Daoy (cell line): ENCODE results near the gene DGKI. TPM values are rescaled to one million over a fixed set of nuclear protein-coding genes. Genes with fewer than 3 reads are reported as not detected.
A peak's percentile ranks its signal among the peaks of the same experiment; 100 is the strongest.

Experiments
- DNase-seq: peaks from one replicate; pipeline ENCODE4 v3.0.0-alpha.2; 2015; ENCODE audit warnings: low read depth
- total RNA-seq: library from RNA; depleted of rRNA; stranded (reverse); fragments of >200 nt; shearing (Covaris generic); gene quantifications from 2 replicates; pipeline ENCODE4 v1.2.3, GENCODE V29; 2014

Gene DGKI
- total RNA-seq, 1 experiment from 2014 or later, result 29.9 TPM

DNA sequence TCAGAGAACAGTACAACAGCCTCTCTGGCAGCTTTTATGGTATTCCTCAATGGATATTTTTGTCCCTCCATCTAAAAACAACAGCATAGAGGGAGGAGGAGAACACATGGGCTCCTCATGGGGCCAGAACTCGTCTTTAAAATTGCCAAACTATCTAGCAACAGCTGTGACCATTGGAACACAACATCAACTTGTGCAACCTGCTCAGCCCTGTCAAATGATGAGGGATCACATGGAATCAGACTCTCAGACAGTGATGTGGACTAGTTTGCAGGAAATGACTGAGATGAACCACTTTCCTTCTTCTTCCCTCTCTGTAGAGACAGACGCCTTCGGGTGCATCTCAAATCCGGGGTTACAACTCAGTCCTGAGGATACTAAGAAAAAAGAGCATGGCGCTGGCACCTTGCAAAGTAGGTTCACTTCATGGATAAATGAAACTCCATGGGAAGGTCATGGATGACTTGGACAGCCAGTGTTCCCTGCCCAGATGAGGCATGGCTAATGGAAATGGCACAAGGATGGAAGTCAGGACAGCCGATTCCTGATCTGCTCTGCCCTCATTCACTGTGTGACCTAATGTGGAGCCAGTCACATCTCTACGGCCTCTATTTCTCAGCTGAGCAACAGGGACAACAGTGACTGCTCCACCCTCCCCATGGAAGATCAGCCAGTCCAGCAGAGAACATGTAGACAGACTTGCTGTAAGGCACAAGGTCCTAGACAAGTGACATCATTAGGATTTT lies 24.6 kb upstream of the DGKI start:
- DNase-seq, result no peak

DNA sequence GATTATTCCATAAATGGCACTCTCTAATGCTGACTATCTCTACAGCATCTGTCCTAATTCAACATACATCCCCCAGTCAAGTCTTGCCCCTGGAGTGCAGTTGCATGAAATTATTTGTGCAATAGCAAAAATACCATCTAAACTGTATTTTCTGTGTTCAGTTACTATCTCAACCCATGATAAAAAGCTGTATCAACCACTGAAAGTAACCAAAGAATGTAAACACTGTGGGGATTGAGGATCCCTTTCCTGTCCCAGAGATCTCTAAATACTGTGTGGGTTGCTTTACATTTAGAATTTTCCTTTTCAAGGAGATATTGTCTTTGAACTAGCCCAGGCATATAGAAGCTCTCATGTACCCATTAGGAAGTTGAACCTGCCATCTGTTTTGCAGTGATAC lies 23.9 kb upstream of the DGKI start:
- no peak for DNase-seq

- no peak for DNase-seq
These were observed 23.3 kb upstream of the DGKI start for GRCh38 chr7:137870078-137870477.

DNA sequence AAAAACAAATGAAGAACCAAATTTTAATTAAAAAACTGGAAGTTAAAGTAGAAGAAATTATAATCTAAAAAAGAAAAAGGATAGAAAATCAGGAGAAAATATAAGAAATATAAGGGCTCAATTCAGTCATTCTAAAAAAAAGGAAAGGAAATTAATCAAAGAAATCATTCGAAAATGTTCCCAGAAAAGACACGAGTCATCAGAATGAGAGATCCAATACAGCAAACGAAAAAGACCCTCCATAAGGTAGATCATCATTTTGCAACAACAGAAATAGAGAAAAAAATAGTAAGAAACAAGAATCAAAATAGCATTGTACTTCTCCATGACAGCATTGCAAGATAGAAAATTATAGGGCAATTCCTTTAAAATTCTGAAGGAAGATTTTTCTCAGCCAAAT lies 22.5 kb upstream of the DGKI start:
- DNase-seq, result no peak

GRCh38 chr7:137867289-137867688 lies 20.5 kb upstream of the DGKI start:
- no peak for DNase-seq

- no peak for DNase-seq
These were observed 19.0 kb upstream of the DGKI start for GRCh38 chr7:137865764-137866163.

- no peak for DNase-seq
These were observed 16.2 kb upstream of the DGKI start for GRCh38 chr7:137862964-137863363.

DNA sequence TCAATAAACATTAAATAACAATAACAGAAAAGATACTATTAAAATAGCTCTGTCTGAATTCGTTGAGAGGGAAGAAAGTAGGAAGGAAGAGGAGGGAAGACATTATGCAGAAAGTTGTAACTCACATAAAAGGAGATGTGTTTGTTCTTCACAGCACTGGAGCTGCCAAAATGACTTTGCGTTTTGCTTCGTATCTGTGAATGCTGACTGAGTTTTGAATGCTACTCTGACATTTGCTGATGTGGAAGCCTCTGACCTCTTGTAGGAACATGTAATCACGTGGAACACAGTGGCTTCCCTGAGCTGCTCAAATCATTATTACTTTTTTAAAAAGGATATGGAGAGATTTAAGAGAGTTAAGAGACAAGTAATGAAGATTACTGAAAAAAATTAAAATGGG lies 15.6 kb upstream of the DGKI start:
- no peak for DNase-seq

DNA sequence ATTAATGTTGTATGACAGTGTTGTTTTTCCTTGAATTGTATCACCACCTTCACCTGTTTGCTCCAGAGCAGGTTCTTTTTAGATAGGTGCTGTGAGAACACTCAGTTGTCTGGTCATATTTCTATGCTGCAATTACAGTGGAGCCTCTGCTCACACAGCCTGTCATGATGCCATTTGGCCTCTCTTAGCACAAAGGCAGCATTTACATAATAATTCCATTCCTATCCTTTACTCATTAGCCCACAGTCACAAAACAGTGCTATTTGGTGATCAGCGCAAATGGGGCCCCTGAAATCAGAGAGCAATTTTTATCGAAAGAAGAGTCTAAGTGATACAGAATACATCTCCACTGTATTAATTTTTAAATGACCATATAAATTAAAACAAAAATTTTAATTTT lies 13.8 kb upstream of the DGKI start:
- no peak for DNase-seq

DNA sequence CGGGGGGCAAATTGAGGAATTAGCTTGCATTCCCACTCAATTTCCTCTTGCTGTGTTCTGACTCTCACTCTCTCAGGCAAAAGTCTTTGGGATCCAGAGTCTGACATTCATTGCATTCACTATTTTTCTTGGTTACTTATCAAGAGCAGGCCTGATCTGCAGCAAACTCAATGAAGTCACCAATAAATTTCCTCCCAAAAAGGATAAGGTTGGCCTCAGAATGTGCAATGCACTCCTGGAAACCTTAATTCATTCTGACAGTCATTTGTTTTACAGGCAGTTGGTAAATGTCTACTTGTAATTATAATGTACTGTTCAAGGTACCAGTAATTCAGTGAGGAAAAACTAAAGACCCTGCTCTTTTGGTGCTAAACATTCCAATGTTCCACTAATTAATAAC lies 6.3 kb upstream of the DGKI start:
- DNase-seq, result no peak

DNA sequence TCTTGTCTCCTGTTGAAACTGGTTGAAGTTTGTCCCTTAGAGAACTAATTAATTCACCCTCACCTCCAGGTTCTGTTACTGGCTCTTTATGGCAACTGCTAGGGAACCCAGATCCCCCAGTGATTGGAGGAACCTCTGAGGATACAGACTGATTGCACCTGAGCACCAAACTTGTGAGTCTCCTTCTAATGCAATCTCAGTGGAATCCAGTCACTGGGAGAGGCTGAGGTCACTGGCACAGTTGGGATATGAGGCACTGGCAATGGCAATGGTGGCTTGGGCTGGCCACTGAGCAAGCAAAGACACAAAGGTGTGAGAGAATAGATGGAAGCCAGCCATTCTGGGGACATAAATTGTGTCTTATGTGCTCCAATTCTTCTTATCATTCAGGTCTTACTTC lies 5.3 kb upstream of the DGKI start:
- no peak for DNase-seq

- DNase-seq, result no peak
These were observed 4.5 kb upstream of the DGKI start for GRCh38 chr7:137850972-137851945.

DNA sequence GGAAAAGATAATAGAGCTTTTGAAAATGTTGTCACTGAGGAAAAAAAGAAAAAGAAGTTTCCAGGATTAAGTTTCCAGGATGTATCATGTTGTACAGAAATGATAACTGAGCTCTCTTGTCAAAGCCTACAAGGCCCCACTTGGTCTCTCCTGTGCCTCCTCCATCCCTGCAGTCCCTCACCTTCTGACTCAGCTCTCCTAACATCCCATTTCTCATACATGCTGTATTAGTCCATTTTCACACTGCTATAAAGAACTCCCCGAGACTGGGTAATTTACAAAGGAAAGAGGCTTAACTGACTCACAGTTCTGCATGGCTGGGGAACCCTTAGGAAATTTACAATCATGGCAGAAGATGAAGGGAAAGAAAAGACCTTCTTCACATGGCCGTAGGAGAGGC lies 3.8 kb upstream of the DGKI start:
- peak; percentile 13 for DNase-seq

DNA sequence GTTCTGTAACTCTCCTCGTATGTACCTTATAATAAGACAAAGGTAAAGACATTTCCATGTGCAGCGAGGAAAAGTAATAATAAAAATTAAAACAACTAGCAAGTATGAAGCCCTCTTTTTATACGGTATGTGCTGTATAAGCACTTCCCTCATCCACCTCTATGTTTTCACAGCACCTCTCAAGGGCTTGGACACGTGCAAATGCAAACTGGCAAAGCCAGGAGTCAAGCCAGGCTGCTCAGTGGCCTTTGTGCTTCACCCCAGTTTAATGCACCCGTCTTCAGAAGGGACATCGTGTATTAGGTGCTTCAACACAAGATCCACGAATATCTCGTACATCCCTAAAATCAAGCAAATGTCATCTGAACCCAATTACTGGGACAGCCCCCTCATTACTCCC lies 1.3 kb upstream of the DGKI start:
- no peak for DNase-seq

- DNase-seq, result no peak
These were observed 835 bp upstream of the DGKI start for GRCh38 chr7:137847568-137848050.

DNA sequence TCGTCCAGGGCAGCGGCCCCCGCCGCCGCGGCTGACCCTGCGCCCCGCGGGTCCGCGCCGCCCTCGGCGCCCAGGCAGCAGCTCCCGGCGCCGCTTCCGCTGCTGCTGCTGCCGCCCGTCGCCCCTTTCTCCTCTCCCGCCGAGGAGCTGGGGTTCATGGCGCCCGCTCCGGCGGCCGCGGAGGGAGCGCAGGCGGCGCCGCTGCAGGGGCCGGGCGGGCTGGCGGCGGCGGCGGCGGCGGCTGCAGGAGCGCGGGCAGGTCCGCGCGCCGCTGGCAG lies 286 bp downstream of the DGKI start:
- DNase-seq, result no peak

- DNase-seq, result no peak
These were observed 1.9 kb downstream of the DGKI start for GRCh38 chr7:137844677-137845425.

DNA sequence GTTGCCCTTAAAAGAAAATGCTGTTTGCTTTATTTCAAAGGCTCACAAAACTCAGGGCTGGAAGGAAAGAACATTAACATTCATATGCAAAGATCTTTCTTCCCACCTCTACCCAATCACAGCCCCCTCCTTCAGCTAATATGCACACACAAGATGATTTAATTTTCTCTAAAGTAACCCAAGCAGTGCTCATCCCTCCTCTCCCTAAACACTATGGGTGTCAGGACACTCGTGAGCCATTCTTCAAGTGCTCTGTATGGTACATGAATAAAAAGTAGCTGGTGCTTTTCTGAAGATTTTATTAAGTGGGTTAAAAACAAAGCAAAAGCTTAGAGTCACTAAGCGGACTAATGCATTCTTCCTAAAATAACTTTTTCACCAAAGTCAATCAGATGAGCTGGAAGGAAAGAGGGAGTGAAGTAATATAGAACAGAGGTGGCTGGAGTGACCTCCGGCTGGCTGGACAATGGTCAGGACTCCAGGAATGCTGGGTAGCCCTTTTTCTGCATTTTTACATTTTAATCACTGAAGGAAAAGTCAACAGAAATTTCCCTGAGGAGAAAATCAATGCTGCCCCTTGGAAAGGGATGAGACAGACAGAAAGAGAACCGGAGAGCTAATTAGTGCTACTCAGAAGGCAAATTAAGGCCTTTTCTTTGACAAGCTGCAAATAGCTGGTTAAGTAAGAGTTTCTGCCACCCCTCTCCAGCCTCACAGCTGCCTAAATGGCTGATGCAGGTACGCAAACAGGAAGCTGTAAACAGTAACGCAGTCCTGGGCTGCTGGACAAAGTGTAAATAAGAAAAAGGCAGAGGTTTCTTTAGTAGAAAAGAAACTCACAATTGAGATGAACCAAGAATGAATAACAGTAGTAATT lies 6.6 kb downstream of the DGKI start:
- no peak for DNase-seq

GRCh38 chr7:137838706-137839315 lies 8.0 kb downstream of the DGKI start:
- DNase-seq, result no peak

- no peak for DNase-seq
These were observed 10.2 kb downstream of the DGKI start for GRCh38 chr7:137836541-137836940.

DNA sequence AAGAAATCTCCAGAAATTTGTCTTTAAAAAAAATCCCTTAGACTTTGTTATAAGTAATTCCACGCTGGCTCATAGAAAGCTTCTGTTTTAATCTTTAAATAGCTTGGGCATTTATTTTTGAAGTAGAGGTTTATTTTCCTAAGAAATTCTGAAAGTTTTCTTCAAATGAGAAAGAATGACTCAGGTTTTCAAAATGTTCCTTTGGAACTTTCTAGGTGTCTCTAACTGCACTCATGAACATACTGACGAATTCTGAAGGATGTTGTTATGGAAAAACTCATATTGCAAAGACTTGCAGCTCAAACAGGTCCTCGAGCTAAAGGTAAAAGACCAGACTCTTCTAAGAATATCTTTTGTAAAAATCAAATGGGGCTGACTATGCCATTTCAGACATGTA lies 10.7 kb downstream of the DGKI start:
- no peak for DNase-seq
